GM18517 (cell line): ENCODE data around the gene RAB11FIP5.
"Not testable (repeated sequence)": the region's sequence is repeated elsewhere in the genome, so short reads cannot be mapped to it uniquely, and the experiment has no call there.

Experiments used
- ATAC-seq: cut with Tn5 transposase; IDR thresholded peaks from one replicate; pipeline ENCODE4 v1.9.1; 2021; ENCODE audit warnings: mild to moderate bottlenecking, moderate library complexity; ENCODE audit not compliant: unreplicated experiment

The RAB11FIP5 gene

DNA sequence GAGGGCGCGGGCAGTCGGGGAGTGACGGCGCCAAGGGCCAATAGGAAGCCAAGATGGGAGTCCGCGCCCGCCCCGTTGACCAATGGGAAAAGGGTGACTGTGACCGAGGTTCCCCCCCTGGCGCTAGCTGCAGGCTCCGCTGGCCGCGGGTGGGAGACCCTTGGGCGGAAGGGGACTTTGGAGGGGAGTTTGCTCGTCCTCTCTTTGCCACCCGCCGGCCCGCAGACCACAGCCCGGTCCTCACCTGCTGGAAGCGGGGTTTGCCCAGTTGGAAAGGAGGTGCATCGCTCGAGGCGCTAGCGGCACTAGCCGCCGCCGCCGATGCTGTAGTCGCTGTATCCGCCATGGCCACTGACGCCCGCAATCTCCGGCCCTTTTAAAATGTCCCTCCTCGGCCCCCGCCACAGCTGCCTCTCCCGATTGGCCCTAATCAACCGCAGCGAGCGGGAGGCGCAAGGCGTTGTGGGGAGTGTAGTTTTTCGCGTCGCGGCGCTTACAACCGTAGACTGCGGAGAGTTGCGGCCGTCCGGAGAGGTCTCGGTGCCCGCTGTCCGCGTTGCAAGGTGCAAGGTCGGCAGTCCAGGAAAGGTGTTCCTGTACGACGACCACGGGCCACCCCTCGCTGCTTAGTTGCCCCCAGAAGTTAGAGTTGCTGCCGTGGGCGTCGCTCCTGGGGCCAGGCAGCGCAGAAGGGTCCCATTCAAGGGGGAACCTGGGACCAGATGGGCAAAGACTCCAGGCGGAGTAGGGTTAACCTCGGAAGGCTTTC lies 41.2 kb downstream of the RAB11FIP5 start, which contains the start of gene SFXN5:
TSS of gene SFXN5 (minus strand) at position 353 of the 769 bp plus-strand sequence. CDS start at position 346, 7 bp downstream.
- ATAC-seq, result peak; percentile 89

- peak; percentile 41 for ATAC-seq
Observed at GRCh38 chr2:73070643-73071359, 41.9 kb downstream of the RAB11FIP5 start.

GRCh38 chr2:73069855-73070642 lies 42.7 kb downstream of the RAB11FIP5 start:
- ATAC-seq, result no peak

- no peak for ATAC-seq
Observed at GRCh38 chr2:73069041-73069854, 43.5 kb downstream of the RAB11FIP5 start.

DNA sequence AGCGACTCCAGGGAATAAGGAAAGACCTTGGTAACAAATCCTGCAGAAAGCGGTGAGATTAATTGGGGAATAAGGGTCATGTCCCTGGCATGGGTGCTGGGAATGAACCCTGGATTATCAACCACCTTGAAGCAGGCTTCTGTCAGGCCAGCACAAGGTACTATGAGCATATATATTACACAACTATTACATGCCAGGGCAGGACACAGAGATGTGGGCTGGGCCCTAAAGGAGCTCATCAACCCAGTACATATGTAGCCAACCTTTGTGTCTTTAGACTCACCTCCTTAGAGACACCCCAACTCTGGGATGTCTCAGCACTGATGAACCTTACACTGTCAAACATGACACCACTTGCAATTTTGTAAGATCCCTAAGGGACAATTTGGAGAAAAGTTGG lies 44.6 kb downstream of the RAB11FIP5 start:
- no peak for ATAC-seq

- no peak for ATAC-seq
Observed at GRCh38 chr2:73067043-73067442, 45.7 kb downstream of the RAB11FIP5 start.

GRCh38 chr2:73065070-73065469 lies 47.7 kb downstream of the RAB11FIP5 start:
- not testable (repeated sequence) for ATAC-seq

GRCh38 chr2:73063909-73064875 lies 48.6 kb downstream of the RAB11FIP5 start:
- ATAC-seq, result no peak

GRCh38 chr2:73063472-73063871 lies 49.3 kb downstream of the RAB11FIP5 start:
- no peak for ATAC-seq

DNA sequence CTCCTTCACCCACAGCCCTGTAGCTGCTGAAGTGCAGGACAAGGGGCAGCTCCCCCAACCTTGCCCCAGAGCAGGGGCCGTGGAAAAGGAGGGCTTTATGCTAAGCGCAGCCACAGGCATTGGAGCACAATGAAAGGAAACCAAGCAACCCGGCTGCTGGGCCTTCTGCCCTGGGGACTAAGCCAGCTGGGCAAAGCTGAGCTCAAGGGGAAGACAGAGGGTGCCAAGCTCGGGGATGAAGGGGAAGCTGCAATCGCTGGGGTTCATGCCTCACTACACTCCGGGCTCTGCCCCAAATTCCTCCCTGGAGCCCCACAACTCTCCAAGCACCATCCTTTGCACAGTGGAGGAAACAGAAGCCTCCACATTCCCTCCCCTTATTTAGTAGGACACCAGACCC lies 53.6 kb downstream of the RAB11FIP5 start:
- ATAC-seq, result no peak

DNA sequence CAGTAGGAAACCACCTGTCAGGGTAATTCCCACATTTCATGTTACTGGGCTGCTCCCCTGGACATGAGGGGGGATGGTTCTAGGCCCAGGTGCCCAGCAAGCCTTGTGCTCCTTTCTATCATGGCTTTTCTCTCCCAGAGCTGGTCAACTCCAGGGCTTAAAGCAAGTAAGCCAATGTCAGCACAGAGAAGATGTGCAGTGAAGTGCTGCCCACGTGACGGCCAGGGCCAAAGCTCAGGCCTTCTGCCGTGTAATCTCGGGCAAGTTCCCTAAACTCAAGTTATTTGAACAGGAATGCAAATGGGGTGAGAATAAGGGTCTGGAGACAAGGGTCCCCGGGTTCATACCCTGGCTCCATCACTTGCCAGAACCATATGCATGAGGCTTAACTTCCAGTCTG lies 57.8 kb downstream of the RAB11FIP5 start:
- no peak for ATAC-seq

GRCh38 chr2:73053316-73054114 lies 59.2 kb downstream of the RAB11FIP5 start:
- no peak for ATAC-seq

GRCh38 chr2:73050121-73050545 lies 62.6 kb downstream of the RAB11FIP5 start:
- ATAC-seq, result no peak

- ATAC-seq, result no peak
Observed at GRCh38 chr2:73043929-73044832, 68.6 kb downstream of the RAB11FIP5 start.

DNA sequence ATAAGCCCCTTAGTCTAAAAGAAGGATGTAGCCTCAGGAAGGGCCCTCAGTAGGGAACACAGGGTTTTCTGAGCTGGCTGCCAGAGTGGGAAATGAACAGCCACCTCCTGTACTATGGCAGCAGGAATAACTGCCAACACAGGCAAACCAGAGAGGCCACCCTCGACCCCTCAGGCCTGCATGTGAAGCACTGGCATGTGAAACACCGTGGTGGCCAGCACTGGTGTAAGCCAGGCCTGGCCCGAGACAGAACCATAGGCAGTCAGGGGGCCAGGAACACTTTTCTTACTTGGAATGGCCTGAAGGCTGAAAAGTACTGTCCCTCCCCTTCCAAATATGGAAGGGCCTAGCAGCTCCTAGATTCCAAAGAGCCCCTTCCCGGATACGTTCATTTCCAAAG lies 69.5 kb downstream of the RAB11FIP5 start:
- ATAC-seq, result no peak

- ATAC-seq, result no peak
Observed at GRCh38 chr2:73037947-73038585, 74.7 kb downstream of the RAB11FIP5 start.

- ATAC-seq, result no peak
Observed at GRCh38 chr2:73036766-73037165, 76.0 kb downstream of the RAB11FIP5 start.
